ENCODE data around the gene S100A7.

The S100A7 gene

GRCh38 chr1:153490272-153491051 is 30.0 kb upstream of the S100A7 start:
- in situ Hi-C loops (cut with HindIII; ENCODE audit: low sequenced_read_pairs) = loop anchor here (5.0 kb wide), 1 partner anchor 123 kb away; no protein-coding TSS in a partner anchor
- no peak for TF ChIP-seq CTCF (IDR thresholded peaks at IDR 0.05; ENCODE audit: low read depth, low read length, missing control alignments)
- peak; percentile 83 for DNase-seq (ENCODE audit: low read depth)
- H3K4me3 ChIP-seq (ENCODE audit: low read depth, low read length) = no peak overlapping the region

- no peak overlapping the region for H3K4me3 ChIP-seq (ENCODE audit: low read depth, low read length)
- peak; percentile 26 for DNase-seq (ENCODE audit: low read depth)
- TF ChIP-seq CTCF (IDR thresholded peaks at IDR 0.05; ENCODE audit: low read depth, low read length, missing control alignments) = no peak
- in situ Hi-C loops (cut with HindIII; ENCODE audit: low sequenced_read_pairs) = no loop called here
Measured at GRCh38 chr1:153488731-153489130, 28.3 kb upstream of the S100A7 start.

GRCh38 chr1:153487707-153488106 is 27.3 kb upstream of the S100A7 start:
- in situ Hi-C loops (cut with HindIII; ENCODE audit: low sequenced_read_pairs) = no loop called here
- no peak for DNase-seq (ENCODE audit: low read depth)
- H3K4me3 ChIP-seq (ENCODE audit: low read depth, low read length) = no peak overlapping the region
- no peak for TF ChIP-seq CTCF (IDR thresholded peaks at IDR 0.05; ENCODE audit: low read depth, low read length, missing control alignments)

GRCh38 chr1:153485863-153486262 is 25.4 kb upstream of the S100A7 start:
- in situ Hi-C loops (cut with HindIII; ENCODE audit: low sequenced_read_pairs) = no loop called here
- no peak for DNase-seq (ENCODE audit: low read depth)
- H3K4me3 ChIP-seq (ENCODE audit: low read depth, low read length) = no peak overlapping the region
- TF ChIP-seq CTCF (IDR thresholded peaks at IDR 0.05; ENCODE audit: low read depth, low read length, missing control alignments) = no peak

- no peak for TF ChIP-seq CTCF (IDR thresholded peaks at IDR 0.05; ENCODE audit: low read depth, low read length, missing control alignments)
- no peak overlapping the region for H3K4me3 ChIP-seq (ENCODE audit: low read depth, low read length)
- no peak for DNase-seq (ENCODE audit: low read depth)
- in situ Hi-C loops (cut with HindIII; ENCODE audit: low sequenced_read_pairs) = no loop called here
Measured at GRCh38 chr1:153483776-153484175, 23.3 kb upstream of the S100A7 start.

GRCh38 chr1:153481124-153481523 is 20.7 kb upstream of the S100A7 start:
- H3K4me3 ChIP-seq (ENCODE audit: low read depth, low read length) = no peak overlapping the region
- in situ Hi-C loops (cut with HindIII; ENCODE audit: low sequenced_read_pairs) = no loop called here
- DNase-seq (ENCODE audit: low read depth) = no peak
- TF ChIP-seq CTCF (IDR thresholded peaks at IDR 0.05; ENCODE audit: low read depth, low read length, missing control alignments) = no peak
